Measurements from ENCODE around the gene IGSF22.

DNA sequence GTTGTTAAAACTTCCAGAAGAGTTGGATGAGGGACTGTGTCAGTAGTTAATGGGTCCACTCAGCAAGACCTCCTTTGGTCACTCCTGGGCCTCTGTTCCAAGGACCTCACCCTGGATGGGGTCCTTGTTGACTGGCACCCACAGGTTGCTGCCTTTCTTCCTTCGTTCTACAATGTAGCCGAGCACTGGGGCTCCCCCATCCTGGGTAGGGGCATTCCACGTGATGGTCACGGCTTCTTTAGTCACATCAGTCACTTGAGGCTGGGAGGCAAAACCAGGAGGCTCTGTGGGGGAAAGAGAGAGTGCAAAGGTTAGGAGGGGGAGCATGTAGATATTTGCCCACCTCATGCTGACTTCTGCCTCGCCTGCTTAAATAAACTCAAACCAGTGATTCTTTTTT, 15.4 kb downstream of the IGSF22 start:
- TF ChIP-seq RFX5 (IDR thresholded peaks at IDR 0.05; ENCODE audit: borderline replicate concordance, low read depth, low read length) (no peak), POLR2AphosphoS5 (IDR thresholded peaks at IDR 0.05; ENCODE audit: low read depth, low read length) (no peak), SAP30 (IDR thresholded peaks at IDR 0.05; ENCODE audit: insufficient read depth, insufficient replicate concordance, low read length) (no peak), HDAC6 (IDR thresholded peaks at IDR 0.05; ENCODE audit: low read depth, low read length) (no peak), RAD21 (IDR thresholded peaks at IDR 0.05 in 1 of 2, conservative IDR thresholded peaks at IDR 0.05 in 1 of 2; ENCODE audit: low read depth in 2 of 2, low read length in 2 of 2) (no peak), ZNF274 (IDR thresholded peaks at IDR 0.05; ENCODE audit: borderline replicate concordance, extremely low read depth, low read length) (no peak), EZH2 (IDR thresholded peaks at IDR 0.05; ENCODE audit: low read depth, low read length, severe bottlenecking) (no peak), JUN (IDR thresholded peaks at IDR 0.05; ENCODE audit: low read depth, low read length) (no peak), CREB1 (IDR thresholded peaks at IDR 0.05) (no peak), YY1 (IDR thresholded peaks at IDR 0.05; ENCODE audit: low read depth, low read length) (no peak), TBP (IDR thresholded peaks at IDR 0.05; ENCODE audit: low read depth, low read length) (no peak)
- TF ChIP-seq, protein P1, sequence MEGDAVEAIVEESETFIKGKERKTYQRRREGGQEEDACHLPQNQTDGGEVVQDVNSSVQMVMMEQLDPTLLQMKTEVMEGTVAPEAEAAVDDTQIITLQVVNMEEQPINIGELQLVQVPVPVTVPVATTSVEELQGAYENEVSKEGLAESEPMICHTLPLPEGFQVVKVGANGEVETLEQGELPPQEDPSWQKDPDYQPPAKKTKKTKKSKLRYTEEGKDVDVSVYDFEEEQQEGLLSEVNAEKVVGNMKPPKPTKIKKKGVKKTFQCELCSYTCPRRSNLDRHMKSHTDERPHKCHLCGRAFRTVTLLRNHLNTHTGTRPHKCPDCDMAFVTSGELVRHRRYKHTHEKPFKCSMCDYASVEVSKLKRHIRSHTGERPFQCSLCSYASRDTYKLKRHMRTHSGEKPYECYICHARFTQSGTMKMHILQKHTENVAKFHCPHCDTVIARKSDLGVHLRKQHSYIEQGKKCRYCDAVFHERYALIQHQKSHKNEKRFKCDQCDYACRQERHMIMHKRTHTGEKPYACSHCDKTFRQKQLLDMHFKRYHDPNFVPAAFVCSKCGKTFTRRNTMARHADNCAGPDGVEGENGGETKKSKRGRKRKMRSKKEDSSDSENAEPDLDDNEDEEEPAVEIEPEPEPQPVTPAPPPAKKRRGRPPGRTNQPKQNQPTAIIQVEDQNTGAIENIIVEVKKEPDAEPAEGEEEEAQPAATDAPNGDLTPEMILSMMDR (IDR thresholded peaks at IDR 0.05; ENCODE audit: control extremely low read depth in 1 of 3, insufficient read depth in 1 of 3, low read depth in 1 of 3, low read length in 3 of 3) = no peak
- TF ChIP-seq, protein P2, sequence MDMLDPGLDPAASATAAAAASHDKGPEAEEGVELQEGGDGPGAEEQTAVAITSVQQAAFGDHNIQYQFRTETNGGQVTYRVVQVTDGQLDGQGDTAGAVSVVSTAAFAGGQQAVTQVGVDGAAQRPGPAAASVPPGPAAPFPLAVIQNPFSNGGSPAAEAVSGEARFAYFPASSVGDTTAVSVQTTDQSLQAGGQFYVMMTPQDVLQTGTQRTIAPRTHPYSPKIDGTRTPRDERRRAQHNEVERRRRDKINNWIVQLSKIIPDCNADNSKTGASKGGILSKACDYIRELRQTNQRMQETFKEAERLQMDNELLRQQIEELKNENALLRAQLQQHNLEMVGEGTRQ (IDR thresholded peaks at IDR 0.05; ENCODE audit: low read length) = no peak
